ENCODE data around the gene FZD7. TPM values are rescaled to one million over a fixed set of nuclear protein-coding genes. Genes with fewer than 3 reads are reported as not detected.

Gene FZD7
- total and polyA plus RNA-seq, 2 donors (not counting 1 experiment from before 2014, with no cell fraction given) = 0.67 to 2.1 TPM

DNA sequence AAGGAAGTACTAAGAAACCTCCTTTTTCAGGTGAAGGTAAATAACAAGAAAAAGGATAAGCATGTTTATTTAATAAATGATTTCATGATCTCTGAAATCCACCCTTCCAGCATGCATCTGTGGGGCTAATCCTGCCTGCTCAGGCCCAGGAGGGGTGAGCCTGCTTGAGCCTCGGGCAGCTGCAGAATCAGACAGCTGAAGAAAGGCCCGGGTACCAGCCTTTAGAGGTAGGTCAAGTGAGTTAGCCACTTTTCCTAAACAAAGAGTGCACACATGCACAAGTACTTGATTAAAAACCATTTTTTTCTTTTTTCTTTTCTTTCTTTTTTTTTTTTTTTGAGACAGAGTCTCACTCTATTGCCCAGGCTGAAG lies 25.7 kb upstream of the FZD7 start:
- no peak overlapping the region for H3K9ac ChIP-seq (ENCODE audit: low read length)
- TF ChIP-seq, protein P1, sequence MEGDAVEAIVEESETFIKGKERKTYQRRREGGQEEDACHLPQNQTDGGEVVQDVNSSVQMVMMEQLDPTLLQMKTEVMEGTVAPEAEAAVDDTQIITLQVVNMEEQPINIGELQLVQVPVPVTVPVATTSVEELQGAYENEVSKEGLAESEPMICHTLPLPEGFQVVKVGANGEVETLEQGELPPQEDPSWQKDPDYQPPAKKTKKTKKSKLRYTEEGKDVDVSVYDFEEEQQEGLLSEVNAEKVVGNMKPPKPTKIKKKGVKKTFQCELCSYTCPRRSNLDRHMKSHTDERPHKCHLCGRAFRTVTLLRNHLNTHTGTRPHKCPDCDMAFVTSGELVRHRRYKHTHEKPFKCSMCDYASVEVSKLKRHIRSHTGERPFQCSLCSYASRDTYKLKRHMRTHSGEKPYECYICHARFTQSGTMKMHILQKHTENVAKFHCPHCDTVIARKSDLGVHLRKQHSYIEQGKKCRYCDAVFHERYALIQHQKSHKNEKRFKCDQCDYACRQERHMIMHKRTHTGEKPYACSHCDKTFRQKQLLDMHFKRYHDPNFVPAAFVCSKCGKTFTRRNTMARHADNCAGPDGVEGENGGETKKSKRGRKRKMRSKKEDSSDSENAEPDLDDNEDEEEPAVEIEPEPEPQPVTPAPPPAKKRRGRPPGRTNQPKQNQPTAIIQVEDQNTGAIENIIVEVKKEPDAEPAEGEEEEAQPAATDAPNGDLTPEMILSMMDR (IDR thresholded peaks at IDR 0.05) = no peak
- no peak for TF ChIP-seq EZH2 (IDR thresholded peaks at IDR 0.05; ENCODE audit: borderline replicate concordance, insufficient read depth, low read depth, low read length, poor library complexity, severe bottlenecking)
- H3K27me3 ChIP-seq (replicated peaks in 1 of 4; ENCODE audit: control extremely low read depth in 1 of 4, control insufficient read depth in 3 of 4, insufficient read depth in 4 of 4, low read length in 3 of 4) = peaks cover 0 to 5% (median 0%) of the 10 kb centered on the region in 4 experiments
- no peak overlapping the region for H3K4me3 ChIP-seq (ENCODE audit: control extremely low read depth in 1 of 5, extremely low read depth in 1 of 5, insufficient read depth in 1 of 5, low read depth in 2 of 5, low read length in 4 of 5)
- DNase-seq = no peak
- no peak overlapping the region for H2AFZ ChIP-seq (ENCODE audit: insufficient read depth, low read depth, low read length, poor library complexity, severe bottlenecking)
- no peaks in the 10 kb centered on the region for H4K20me1 ChIP-seq (ENCODE audit: control insufficient read depth, insufficient read depth, low read length, poor library complexity, severe bottlenecking)
- Mint-ChIP-seq H3K4me1 (peaks cover 12% of the 10 kb centered on the region), H3K27me3 (peaks cover 16% of the 10 kb centered on the region), H3K9me3 (ENCODE audit: insufficient read depth) (no peaks in the 10 kb centered on the region), H3K4me3 (no peak overlapping the region), H3K27ac (no peak overlapping the region)
- ATAC-seq (ENCODE audit: low read depth) = no peak
- no peaks in the 10 kb centered on the region for H3K79me2 ChIP-seq (ENCODE audit: control insufficient read depth, insufficient read depth, low read length)
- intact Hi-C loops (cut with micrococcal nuclease) = no loop called here
- no peaks in the 10 kb centered on the region for H3K9me3 ChIP-seq (ENCODE audit: control extremely low read depth in 1 of 3, control insufficient read depth in 2 of 3, insufficient read depth in 1 of 3, low read length in 2 of 3)
- no peaks in the 10 kb centered on the region for H3K36me3 ChIP-seq (replicated peaks in 1 of 2; ENCODE audit: control extremely low read depth in 1 of 2, control insufficient read depth in 1 of 2, extremely low read depth in 1 of 2, insufficient read depth in 2 of 2, low read length in 1 of 2)
- ChIA-PET POLR2A (no interaction called here), CTCF (interaction anchor here (0.6 kb wide), 1 partner anchor 168 kb away, joined by 4 read pairs; no protein-coding TSS in a partner anchor)
- H3K27ac ChIP-seq (ENCODE audit: low read length in 2 of 2) = no peak overlapping the region
- H3K4me2 ChIP-seq (replicated peaks; ENCODE audit: low read depth, low read length, poor library complexity, severe bottlenecking) = no peak overlapping the region
- H3K4me1 ChIP-seq (ENCODE audit: control insufficient read depth in 2 of 2, insufficient read depth in 2 of 2, low read length in 2 of 2) = peaks cover 12 to 13% of the 10 kb centered on the region in 2 donors
- WGBS (ENCODE audit: insufficient coverage) = 0% methylated on average over 1 of the region's 2 CpGs

DNA sequence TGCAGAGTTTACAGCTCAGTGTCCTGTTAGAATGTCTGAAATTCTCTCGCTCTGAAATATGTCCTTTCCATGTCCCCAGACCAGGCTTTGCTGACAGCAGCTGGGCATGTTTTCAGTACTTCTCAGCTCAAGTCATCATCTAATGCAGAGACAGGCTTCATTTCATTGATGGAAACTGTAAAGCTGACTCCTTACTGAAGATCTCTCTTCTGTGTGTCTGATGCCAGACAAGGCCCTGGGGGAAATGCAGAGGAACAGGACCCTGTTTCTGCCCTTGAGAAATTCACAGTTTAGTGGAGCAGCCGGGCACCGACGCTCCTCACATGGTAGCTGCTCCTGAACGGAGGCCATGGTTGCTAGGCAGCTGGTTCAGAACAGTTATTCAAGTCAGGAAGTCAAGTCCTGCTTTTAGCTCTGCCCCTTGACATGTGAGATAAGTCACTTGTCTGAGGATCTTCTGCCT lies 24.6 kb upstream of the FZD7 start:
- H3K27me3 Mint-ChIP-seq = peaks cover 18% of the 10 kb centered on the region
- Histone ChIP-seq H3K4me1 (ENCODE audit: control insufficient read depth in 2 of 2, insufficient read depth in 2 of 2, low read length in 2 of 2) (peaks cover 9 to 10% of the 10 kb centered on the region in 2 donors), H3K27ac (ENCODE audit: low read length in 2 of 2) (no peak overlapping the region), H3K4me3 (ENCODE audit: control extremely low read depth in 1 of 5, extremely low read depth in 1 of 5, insufficient read depth in 1 of 5, low read depth in 2 of 5, low read length in 4 of 5) (no peak overlapping the region), H3K4me2 (replicated peaks; ENCODE audit: low read depth, low read length, poor library complexity, severe bottlenecking) (no peak overlapping the region), H3K9me3 (ENCODE audit: control extremely low read depth in 1 of 3, control insufficient read depth in 2 of 3, insufficient read depth in 1 of 3, low read length in 2 of 3) (no peaks in the 10 kb centered on the region), H3K36me3 (replicated peaks in 1 of 2; ENCODE audit: control extremely low read depth in 1 of 2, control insufficient read depth in 1 of 2, extremely low read depth in 1 of 2, insufficient read depth in 2 of 2, low read length in 1 of 2) (no peaks in the 10 kb centered on the region), H3K9ac (ENCODE audit: low read length) (no peak overlapping the region), H3K79me2 (ENCODE audit: control insufficient read depth, insufficient read depth, low read length) (no peaks in the 10 kb centered on the region), H3K27me3 (replicated peaks in 1 of 4; ENCODE audit: control extremely low read depth in 1 of 4, control insufficient read depth in 3 of 4, insufficient read depth in 4 of 4, low read length in 3 of 4) (peaks cover 0 to 5% (median 0%) of the 10 kb centered on the region in 4 experiments), H2AFZ (ENCODE audit: insufficient read depth, low read depth, low read length, poor library complexity, severe bottlenecking) (no peak overlapping the region), H4K20me1 (ENCODE audit: control insufficient read depth, insufficient read depth, low read length, poor library complexity, severe bottlenecking) (no peaks in the 10 kb centered on the region)
- ChIA-PET POLR2A (no interaction called here), CTCF (interaction anchor here (1.1 kb wide), 1 partner anchor 148 kb away, joined by 3 read pairs; no protein-coding TSS in a partner anchor)
- TF ChIP-seq, protein P1 (IDR thresholded peaks at IDR 0.05) = no peak
- no peak for TF ChIP-seq EZH2 (IDR thresholded peaks at IDR 0.05; ENCODE audit: borderline replicate concordance, insufficient read depth, low read depth, low read length, poor library complexity, severe bottlenecking)
- DNase-seq = no peak
- intact Hi-C loops (cut with micrococcal nuclease) = no loop called here
- no peak overlapping the region for H3K4me3 Mint-ChIP-seq
- no peaks in the 10 kb centered on the region for H3K9me3 Mint-ChIP-seq (ENCODE audit: insufficient read depth)
- WGBS (ENCODE audit: insufficient coverage) = 100% methylated on average over 4 of the region's 5 CpGs
- peaks cover 12% of the 10 kb centered on the region for H3K4me1 Mint-ChIP-seq
- H3K27ac Mint-ChIP-seq = no peak overlapping the region
- ATAC-seq (ENCODE audit: low read depth) = no peak

Data from B cell (primary cell).